DMS53 treated with DMSO at 0.1 percent for 48 hours (cell line): ENCODE measurements around the gene TXN2.
A peak's percentile ranks its signal among the peaks of the same experiment; 100 is the strongest.
"Not testable (repeated sequence)": the region's sequence is repeated elsewhere in the genome, so short reads cannot be mapped to it uniquely, and the experiment has no call there.

Source experiments
- DNase-seq: peaks from one replicate; lab custom pipeline; 2025; ENCODE audit not compliant: unreplicated experiment; lab: John Stamatoyannopoulos, UW

Gene TXN2, protein sequence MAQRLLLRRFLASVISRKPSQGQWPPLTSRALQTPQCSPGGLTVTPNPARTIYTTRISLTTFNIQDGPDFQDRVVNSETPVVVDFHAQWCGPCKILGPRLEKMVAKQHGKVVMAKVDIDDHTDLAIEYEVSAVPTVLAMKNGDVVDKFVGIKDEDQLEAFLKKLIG

GRCh38 chr22:36481393-36482168, at the start of gene TXN2:
TSS of gene TXN2 (minus strand) at chr22:36481640. CDS start at chr22:36480837, 803 bp downstream.
- peak; percentile 60 for DNase-seq

- DNase-seq: peak; percentile 79
These were observed 47.6 kb upstream of the TXN2 start, which contains the start of gene EIF3D for GRCh38 chr22:36528795-36529751. TSS of gene EIF3D (minus strand) at chr22:36529166. CDS start at chr22:36526121, 3,045 bp downstream.

GRCh38 chr22:36528341-36528740, 46.9 kb upstream of the TXN2 start:
- DNase-seq: no peak

DNA sequence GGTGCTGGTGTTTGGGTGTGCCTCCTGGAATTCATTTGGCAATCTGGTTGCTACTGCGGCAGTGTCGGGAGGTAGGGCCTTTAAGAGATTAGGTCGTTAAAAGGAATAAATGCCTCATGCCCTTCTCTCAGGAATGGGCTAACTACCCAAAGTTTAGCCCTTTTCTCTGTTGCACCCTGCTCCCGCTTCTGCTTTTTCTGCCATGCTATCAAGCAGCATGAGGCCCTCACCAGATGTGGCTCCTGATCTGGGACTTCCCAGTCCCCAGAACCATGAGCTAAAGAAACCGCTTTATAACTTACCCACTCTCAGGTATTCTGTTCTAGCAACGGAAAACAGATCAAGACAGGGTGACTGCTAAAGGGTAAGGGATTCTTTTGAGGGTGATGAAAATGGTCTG, 41.2 kb upstream of the TXN2 start:
- no peak for DNase-seq

- DNase-seq: no peak
These were observed 39.0 kb upstream of the TXN2 start for GRCh38 chr22:36520423-36520822.

DNA sequence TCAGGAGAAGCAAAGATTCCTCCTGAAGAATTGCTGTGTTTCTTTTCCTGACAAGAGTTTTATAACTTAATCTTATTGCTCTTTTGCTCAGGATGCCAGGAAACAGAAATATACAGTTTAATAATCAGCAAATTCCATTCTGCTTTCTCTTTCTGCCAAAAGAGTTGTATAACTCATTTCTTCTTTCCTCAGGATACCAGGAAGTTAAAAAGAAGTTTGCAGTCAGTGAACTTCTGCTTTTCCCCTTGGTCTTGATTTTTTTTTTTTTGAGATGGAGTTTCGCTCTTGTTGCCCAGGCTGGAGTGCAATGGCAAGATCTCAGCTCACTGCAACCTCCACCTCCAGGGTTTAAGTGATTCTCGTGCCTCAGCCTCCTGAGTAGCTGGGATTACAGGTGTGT, 38.5 kb upstream of the TXN2 start:
- not testable (repeated sequence) for DNase-seq

DNA sequence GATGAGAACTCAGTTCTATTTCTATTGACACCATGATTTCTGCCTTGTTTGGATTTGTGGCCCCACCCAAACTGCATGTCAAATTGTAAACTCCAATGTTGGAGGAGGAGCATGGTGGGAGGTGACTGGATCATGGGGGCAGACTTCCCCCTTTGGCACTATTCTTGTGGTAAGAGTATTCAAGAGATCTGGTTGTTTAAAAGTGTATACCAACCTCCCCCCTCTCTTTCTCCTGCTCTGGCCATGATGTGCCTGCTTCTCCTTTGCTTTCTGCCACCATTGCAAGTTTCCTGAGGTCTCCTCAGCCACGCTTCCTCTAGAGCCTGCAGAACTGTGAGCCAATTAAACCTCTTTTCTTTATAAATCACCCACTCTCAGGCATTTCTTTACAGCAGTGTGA, 33.3 kb upstream of the TXN2 start:
- no peak for DNase-seq

GRCh38 chr22:36512991-36513390, 31.6 kb upstream of the TXN2 start:
- no peak for DNase-seq

GRCh38 chr22:36512333-36512732, 30.9 kb upstream of the TXN2 start:
- no peak for DNase-seq

- DNase-seq: no peak
These were observed 29.8 kb upstream of the TXN2 start for GRCh38 chr22:36510966-36511881.

- DNase-seq: no peak
These were observed 28.9 kb upstream of the TXN2 start for GRCh38 chr22:36510384-36510783.

DNA sequence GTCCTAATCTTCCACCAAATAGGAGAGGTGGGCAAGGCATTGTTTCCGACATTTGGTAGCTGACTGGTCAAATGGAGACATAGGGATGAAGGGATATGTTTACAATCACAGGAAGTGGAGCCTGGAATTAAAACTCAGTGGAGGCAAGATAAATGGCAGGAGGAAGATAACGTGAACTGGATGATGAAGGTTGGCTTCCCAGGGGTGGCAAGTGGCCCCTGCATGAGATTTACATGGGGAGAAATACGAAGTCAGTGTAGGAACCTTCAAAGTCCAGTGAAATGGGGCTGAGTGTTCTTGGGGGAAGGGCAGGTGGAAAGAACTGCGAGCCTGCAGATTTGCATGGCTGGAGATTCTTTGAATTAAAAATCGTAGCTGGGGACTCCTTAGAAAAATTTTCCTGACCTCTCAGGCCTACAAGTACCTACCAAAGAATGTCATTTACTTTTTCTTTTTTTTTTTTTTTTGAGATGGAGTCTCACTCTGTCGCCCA, 26.1 kb upstream of the TXN2 start:
- DNase-seq: no peak

- peak; percentile 37 for DNase-seq
These were observed 25.4 kb upstream of the TXN2 start, which contains the start of gene FOXRED2 for GRCh38 chr22:36506637-36507517. TSS of gene FOXRED2 (minus strand) at chr22:36507040. CDS start at chr22:36506422, 618 bp downstream.

DNA sequence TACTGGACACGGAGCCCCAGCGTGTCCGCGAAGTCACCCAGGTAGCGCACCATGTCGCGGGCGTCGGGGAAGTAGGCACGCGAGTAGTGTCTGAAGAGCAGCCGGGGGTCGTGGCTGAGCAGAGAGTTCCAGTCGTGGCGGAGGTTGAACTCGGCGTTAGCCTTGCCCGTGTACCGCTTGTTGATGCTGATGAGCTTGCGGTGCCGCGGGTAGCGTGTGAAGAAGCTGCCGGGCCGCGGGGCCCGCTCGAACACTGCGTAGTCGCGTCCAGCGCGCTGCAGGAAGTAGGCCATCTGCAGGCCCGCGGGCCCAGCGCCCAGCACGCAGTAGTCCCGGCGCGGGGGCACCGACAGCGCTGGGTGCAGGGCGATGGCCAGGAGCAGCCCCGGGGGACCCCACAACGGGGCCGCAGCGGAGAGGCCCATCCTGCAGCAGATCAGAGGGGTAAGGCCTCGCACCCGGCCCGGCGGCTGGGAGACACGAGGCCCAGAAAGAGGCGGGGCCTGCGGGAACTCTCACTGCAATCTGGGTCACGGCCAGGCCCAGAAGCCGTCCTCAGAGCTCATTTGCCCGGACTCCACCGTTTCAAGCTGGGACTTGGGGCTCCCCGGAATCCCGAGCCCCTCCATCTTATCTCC, 24.7 kb upstream of the TXN2 start:
- no peak for DNase-seq

GRCh38 chr22:36497910-36498665, 16.6 kb upstream of the TXN2 start:
- DNase-seq: no peak

GRCh38 chr22:36493690-36494110, 12.3 kb upstream of the TXN2 start:
- no peak for DNase-seq

DNA sequence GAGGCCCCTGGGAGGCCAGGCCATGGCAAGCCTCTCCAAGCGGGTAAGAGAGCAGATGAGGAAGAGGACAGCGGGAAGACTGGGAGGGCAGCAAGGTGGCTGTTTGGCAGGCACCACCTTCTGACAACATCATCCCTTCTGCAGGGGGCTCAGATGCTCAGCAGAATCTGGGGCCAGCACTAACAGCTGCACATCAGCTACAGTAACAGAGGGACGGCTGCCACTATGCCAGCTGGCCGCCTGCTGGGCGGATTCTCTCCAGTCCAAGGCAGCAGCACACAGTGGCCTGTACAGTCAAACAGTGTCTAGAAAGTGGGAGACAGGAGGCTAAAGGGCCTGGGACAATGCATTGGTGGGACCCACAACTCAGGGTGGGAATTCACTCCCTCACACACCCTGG, 10.7 kb upstream of the TXN2 start:
- DNase-seq: no peak

DNA sequence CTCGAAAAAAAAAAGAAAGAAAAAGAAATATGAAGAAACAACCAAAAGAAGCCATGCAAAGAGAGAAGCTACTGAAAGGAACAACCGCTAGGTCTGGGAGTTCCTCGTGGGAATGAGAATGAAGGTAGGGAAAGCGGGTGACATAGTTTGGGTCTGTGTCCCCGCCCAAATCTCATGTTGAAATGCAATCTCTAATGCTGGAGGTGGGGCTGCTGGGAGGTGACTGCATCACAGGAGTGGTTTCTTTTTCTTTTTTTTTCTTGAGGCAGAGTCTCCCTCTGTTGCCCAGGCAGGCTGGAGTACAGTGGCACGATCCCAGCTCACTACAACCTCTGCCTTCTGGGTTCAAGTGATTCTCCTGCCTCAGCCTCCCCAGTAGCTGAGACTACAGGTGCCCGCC, 9.7 kb upstream of the TXN2 start:
- no peak for DNase-seq
